ENCODE data around the gene SIM1.
"Not testable (repeated sequence)": the region's sequence is repeated elsewhere in the genome, so short reads cannot be mapped to it uniquely, and the experiment has no call there.

The SIM1 gene

DNA sequence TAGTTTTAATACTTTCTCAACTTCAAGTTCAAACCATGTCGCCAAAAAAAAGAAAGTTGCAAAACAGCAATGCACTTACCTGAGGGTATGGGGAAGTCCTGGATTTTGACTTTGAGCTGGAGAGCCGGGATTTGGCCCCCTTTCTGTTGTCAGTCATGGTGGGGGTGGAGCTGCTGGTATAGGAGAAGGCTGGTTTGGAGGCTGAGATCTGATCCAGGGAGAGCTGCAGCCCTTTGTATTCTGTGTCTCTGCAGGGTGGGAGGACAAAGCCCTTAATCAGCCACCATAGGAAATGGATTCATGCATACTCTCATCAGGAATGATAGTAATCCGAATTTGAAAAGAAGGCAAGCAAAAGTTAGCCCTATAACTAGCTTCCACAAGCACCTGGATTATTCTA lies 44.0 kb downstream of the SIM1 start:
- no peak for DNase-seq

- no peak for DNase-seq
Observed at GRCh38 chr6:100417036-100417435, 47.7 kb downstream of the SIM1 start.

- no peak for DNase-seq
Observed at GRCh38 chr6:100415768-100416167, 49.0 kb downstream of the SIM1 start.

DNA sequence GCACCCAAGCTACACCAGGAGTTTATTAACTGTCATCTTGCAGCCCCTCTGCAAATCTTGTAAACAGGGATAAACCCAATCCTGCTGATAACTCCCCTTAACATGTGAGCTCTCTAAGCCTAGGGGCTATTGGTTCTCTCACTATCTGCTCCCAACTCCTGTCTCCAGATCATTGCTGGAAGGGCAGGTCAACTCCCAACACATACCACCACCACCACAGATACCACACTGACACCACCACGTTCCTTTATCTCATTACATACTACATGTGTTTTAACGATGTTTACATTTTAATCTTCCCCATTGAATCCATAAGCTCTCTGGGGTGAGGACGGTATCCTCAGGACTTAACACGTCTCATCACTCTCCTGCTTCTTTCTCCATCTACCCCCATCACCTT lies 51.8 kb downstream of the SIM1 start:
- no peak for DNase-seq

- DNase-seq: no peak
Observed at GRCh38 chr6:100404051-100404450, 60.7 kb downstream of the SIM1 start.

DNA sequence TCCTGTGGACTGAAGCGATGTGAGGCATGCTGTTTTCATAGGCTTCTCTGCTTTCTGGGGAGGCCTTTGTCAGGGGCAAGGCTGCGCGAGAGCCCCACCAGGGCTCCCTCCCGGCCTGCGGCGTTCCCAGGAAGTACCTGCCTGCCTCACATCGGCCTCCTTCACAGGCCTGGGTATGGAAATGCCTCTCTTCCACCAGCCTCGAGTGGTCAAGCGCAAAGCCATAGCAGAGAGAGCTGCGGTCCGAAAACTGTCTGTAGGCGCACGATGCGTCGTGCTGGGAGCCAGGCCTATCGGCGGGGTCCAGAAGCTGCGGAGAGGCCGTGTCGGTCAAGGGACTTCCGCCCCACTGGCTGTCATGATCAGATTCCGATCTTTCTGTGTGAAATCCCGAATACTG lies 71.2 kb downstream of the SIM1 start:
- DNase-seq: no peak

DNA sequence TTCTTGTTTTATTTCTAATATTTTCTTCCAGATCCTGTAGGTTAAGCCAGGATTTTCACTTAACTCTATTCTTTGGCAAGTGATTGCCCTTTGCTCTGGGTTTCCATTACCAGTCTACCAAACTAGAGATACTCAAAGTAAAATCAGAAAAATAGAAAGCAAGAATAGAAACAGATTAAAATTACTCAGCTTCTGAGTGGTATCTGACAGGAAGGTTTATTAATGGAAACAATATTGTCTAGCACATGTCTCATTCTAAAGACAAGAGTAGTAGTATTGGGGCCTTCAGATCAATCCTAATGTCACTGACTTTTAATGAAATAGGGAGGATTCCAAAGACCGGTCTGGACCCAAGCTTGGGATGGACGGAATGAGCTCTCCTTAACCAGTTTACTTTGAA lies 72.3 kb downstream of the SIM1 start:
- no peak for DNase-seq

- DNase-seq: no peak
Observed at GRCh38 chr6:100388868-100389519, 75.7 kb downstream of the SIM1 start.

GRCh38 chr6:100382767-100383195 lies 81.9 kb downstream of the SIM1 start:
- DNase-seq: no peak

GRCh38 chr6:100382031-100382430 lies 82.7 kb downstream of the SIM1 start:
- no peak for DNase-seq

GRCh38 chr6:100381111-100381510 lies 83.6 kb downstream of the SIM1 start:
- no peak for DNase-seq

DNA sequence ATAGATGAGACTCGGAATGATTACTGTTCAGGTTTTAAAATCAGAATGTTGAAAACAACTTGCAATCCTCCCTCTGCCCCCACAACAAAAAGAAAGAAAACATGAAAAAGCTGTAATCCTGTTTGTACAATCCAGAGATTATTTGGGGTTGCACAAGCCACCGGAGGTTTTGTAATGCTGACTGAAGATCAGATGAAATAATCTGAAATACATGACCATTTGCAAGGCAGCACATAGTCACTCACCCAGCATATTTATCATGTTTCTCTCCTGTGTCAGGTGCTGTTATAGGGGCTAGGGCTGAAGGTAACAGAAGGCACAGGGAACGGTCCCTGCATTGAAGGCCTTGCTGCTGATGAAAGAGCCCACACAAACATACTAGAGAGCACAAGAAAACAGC lies 85.3 kb downstream of the SIM1 start:
- no peak for DNase-seq

- DNase-seq: no peak
Observed at GRCh38 chr6:100378576-100378975, 86.1 kb downstream of the SIM1 start.

DNA sequence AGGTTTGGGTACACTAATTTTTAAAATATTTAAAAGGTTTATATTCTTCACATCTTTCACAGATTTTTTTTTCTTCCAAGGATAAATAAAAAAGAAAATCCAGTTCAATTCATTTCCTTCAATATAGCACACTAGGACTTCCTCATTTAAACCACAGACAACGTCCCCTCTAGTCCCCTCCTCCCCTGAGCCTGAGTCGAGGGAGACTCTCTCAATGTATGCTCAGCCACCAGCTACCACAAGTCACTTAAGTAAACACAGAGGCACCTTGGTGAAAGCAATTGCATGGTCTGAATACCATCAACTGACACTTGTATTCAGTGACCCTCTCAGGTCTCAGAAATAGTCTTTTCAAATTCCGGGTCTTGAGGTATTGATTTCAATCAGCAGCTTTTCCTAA lies 88.6 kb downstream of the SIM1 start:
- no peak for DNase-seq

- DNase-seq: no peak
Observed at GRCh38 chr6:100372326-100373091, 92.2 kb downstream of the SIM1 start.

DNA sequence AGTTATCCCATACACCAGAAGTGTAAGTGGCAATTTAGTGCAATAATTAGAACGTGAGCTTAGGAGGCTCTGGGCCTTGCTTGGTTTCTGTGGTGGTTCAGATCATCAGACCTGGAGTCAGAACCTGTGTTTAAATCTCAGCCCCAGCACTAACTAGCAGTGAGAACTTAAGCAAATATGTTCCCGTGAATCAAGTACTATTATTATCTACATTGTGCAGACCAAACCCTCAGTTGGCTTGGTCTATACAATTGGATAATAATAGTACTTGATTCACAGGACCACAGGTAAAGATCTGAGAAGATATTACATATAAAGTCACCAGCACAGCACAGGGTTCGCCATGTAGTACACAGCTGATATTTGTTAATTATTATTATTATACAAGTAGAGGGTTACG lies 93.1 kb downstream of the SIM1 start:
- peak; percentile 80 for DNase-seq

- no peak for DNase-seq
Observed at GRCh38 chr6:100370265-100370664, 94.5 kb downstream of the SIM1 start.

- no peak for DNase-seq
Observed at GRCh38 chr6:100366419-100366818, 98.3 kb downstream of the SIM1 start.

DNA sequence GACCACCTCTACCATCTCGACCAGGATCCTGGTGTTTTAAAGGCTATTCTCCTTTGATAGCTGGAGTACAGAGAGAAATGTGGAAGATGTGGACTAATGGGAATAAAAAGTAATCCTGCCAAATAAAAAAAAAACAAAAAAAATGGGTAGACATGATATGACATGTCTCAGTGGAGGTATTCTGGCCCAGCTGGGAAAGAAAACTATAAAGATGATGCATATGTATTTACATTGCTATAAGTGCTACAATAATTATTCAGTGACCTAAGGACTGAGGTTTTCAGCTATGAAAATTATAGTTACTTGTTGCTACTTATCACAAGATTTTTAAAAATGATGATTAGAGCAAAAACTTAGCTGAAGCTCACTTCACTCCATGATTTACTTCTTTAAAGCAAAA lies 101.1 kb downstream of the SIM1 start:
- no peak for DNase-seq

- not testable (repeated sequence) for DNase-seq
Observed at GRCh38 chr6:100354736-100355641, 109.7 kb downstream of the SIM1 start.

- no peak for DNase-seq
Observed at GRCh38 chr6:100353276-100354015, 111.3 kb downstream of the SIM1 start.

GRCh38 chr6:100350139-100350538 lies 114.6 kb downstream of the SIM1 start:
- DNase-seq: no peak

GRCh38 chr6:100349366-100349765 lies 115.4 kb downstream of the SIM1 start:
- no peak for DNase-seq
